ENCODE results near the gene ZNF839.
"Not testable (repeated sequence)": the region's sequence is repeated elsewhere in the genome, so short reads cannot be mapped to it uniquely, and the experiment has no call there.

ZNF839 gene

GRCh38 chr14:102295270-102295669, 24.3 kb upstream of the ZNF839 start:
- Mint-ChIP-seq H3K4me1 (ENCODE audit: low read depth) (no peaks in the 10 kb centered on the region), H3K27ac (no peak overlapping the region), H3K36me3 (ENCODE audit: low read depth) (no peaks in the 10 kb centered on the region), H3K4me3 (no peak overlapping the region), H3K9me3 (no peaks in the 10 kb centered on the region), H3K27me3 (ENCODE audit: low read depth) (peaks cover 6% of the 10 kb centered on the region)

DNA sequence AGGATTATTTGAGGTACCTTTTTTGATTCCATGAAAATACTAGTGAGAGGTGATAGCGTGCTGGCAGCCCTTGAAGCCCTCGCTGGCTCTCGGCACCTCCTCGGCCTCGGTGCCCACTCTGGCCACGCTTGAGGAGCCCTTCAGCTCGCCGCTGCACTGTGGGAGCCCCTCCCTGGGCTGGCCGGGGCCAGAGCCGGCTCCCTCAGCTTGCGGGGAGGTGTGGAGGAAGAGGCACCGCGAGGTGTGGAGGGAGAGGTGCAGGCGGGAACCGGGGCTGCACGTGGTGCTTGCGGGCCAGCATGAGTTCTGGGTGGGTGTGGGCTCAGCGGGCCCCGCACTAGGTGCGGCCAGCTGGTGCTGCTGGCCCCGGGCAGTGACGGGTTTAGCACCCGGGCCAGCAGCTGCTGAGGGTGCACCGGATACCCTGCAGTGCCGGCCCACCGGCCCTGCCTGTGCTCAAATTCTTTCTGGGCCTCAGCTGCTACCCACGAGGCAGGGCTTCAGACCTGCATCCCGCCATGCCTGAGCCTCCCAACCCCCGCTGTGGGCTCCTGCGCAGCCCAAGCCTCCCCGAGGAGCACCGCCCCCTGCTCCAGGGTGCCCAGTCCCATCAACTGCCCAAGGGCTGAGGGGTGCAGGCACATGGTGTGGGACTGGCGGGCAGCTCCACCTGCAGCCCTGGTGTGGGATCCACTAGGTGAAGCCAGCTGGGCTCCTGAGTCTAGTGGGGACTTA, 21.9 kb upstream of the ZNF839 start:
- Mint-ChIP-seq H3K4me3 (no peak overlapping the region), H3K9me3 (no peaks in the 10 kb centered on the region)

GRCh38 chr14:102298303-102299070, 21.1 kb upstream of the ZNF839 start:
- not testable (repeated sequence) for H3K36me3 Mint-ChIP-seq (ENCODE audit: low read depth); H3K9me3 Mint-ChIP-seq; H3K4me3 Mint-ChIP-seq; H3K27ac Mint-ChIP-seq; H3K4me1 Mint-ChIP-seq (ENCODE audit: low read depth)
- H3K27me3 Mint-ChIP-seq (ENCODE audit: low read depth), result peaks cover 14% of the 10 kb centered on the region

More for the DNA sequence above, 21.9 kb upstream of the ZNF839 start:
- H3K36me3 Mint-ChIP-seq (ENCODE audit: low read depth), result no peaks in the 10 kb centered on the region
- H3K27me3 Mint-ChIP-seq (ENCODE audit: low read depth), result peaks cover 6% of the 10 kb centered on the region
- no peaks in the 10 kb centered on the region for H3K4me1 Mint-ChIP-seq (ENCODE audit: low read depth)
- no peak overlapping the region for H3K27ac Mint-ChIP-seq

- Mint-ChIP-seq H3K4me3 (peak overlapping the region; percentile 41), H3K27me3 (ENCODE audit: low read depth) (peaks cover 21% of the 10 kb centered on the region), H3K27ac (no peak overlapping the region), H3K4me1 (ENCODE audit: low read depth) (peaks cover 5% of the 10 kb centered on the region), H3K36me3 (ENCODE audit: low read depth) (no peaks in the 10 kb centered on the region), H3K9me3 (no peaks in the 10 kb centered on the region)
Observed at GRCh38 chr14:102303664-102304063, 15.9 kb upstream of the ZNF839 start.

GRCh38 chr14:102304611-102305506, 14.7 kb upstream of the ZNF839 start, which contains the start of gene MOK:
MOK (minus strand) TSS chr14:102305164; CDS start chr14:102304968, 196 bp downstream.
- Mint-ChIP-seq H3K27ac (peak within 1 kb of the TSS; percentile 94), H3K4me1 (ENCODE audit: low read depth) (peaks cover 5% of the 10 kb centered on the region), H3K4me3 (peak within 1 kb of the TSS; percentile 95), H3K36me3 (ENCODE audit: low read depth) (no peaks in the 10 kb centered on the region), H3K27me3 (ENCODE audit: low read depth) (peaks cover 21% of the 10 kb centered on the region), H3K9me3 (no peaks in the 10 kb centered on the region)

DNA sequence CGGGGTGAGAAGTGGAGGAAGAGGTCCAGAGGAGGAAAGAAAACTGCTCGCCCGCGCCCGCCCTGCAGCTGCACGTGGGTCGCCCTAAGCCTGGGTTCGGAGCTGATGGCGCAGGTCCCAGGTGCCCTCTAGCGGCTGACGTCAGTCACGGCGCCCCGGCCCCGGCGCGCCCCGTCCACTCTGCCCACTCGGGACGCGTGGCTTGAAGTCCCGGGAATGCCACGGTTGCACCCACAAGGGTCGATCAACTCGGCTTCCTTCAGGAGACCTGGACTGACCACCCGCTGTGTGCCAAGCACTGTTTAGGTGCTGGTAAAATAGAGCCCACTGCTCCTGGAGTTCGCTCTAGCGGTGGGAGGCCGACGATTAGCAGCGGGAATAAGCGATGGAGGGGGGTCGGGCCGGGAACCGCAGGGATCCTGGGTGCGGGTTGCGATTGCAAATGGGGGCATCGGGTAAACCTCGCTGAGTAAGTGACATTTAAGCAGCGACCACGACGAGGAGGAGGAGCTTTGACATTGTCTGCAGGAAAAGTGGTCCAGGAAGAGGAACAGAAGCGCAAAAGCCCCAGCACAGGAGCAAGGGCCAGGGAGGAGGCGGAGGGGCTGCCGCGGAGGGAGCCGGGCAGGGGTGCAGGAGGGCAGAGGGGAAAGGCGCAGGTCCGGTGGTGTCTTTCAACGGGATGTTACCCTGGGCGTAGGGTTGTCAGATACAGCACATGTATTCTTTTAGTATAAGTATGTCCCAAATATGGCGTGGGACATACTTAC, 5.1 kb upstream of the ZNF839 start:
- Mint-ChIP-seq H3K4me1 (ENCODE audit: low read depth) (peaks cover 43% of the 10 kb centered on the region), H3K4me3 (peak overlapping the region; percentile 96), H3K27me3 (ENCODE audit: low read depth) (no peaks in the 10 kb centered on the region), H3K9me3 (no peaks in the 10 kb centered on the region), H3K27ac (peak overlapping the region; percentile 41), H3K36me3 (ENCODE audit: low read depth) (peaks cover 3% of the 10 kb centered on the region)

DNA sequence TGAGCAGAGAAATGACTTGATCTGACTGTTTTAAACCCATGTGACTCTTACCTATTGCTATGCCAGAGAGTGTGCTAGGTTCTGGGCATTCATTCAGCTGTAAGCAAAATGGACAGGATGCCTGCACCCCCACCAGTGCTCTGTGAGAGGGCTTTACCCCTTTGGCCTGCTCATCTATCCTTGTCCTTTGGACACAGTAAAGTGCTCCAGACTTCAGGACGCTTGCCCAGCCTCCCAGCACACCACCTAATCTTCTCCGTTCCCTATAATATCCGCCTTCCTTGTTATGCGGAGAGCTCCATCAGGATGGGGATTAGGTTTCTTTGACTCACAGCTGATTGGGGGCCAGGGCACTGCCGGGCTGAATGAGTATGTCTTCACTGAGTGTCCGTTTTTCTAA, 4.4 kb upstream of the ZNF839 start:
- Mint-ChIP-seq H3K4me1 (ENCODE audit: low read depth) (peaks cover 44% of the 10 kb centered on the region), H3K27me3 (ENCODE audit: low read depth) (no peaks in the 10 kb centered on the region), H3K9me3 (no peaks in the 10 kb centered on the region), H3K27ac (no peak overlapping the region), H3K4me3 (peak overlapping the region; percentile 30), H3K36me3 (ENCODE audit: low read depth) (peaks cover 3% of the 10 kb centered on the region)

DNA sequence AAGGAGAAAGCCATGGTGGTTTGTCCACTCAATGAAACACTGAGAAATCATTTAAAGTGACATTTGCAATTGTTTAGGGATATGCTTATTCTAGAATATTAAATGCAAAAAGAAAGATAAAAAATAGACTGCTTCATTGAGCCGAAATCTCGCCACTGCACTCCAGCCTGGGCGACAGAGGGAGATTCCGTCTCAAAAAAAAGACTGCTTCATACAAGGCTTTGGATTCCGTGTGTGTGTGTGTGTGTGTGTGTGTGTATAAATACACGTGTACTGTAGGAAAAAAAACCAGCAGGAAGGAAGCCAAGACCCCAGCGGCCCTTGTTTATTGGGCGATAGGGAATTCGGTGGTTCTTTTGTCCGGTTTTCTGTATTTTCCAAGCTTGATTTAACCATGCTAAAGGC, 3.2 kb upstream of the ZNF839 start:
- Mint-ChIP-seq H3K27me3 (ENCODE audit: low read depth) (no peaks in the 10 kb centered on the region), H3K27ac (peak overlapping the region; percentile 88), H3K4me1 (ENCODE audit: low read depth) (peaks cover 49% of the 10 kb centered on the region), H3K36me3 (ENCODE audit: low read depth) (peaks cover 3% of the 10 kb centered on the region), H3K4me3 (peak overlapping the region; percentile 96), H3K9me3 (no peaks in the 10 kb centered on the region)

DNA sequence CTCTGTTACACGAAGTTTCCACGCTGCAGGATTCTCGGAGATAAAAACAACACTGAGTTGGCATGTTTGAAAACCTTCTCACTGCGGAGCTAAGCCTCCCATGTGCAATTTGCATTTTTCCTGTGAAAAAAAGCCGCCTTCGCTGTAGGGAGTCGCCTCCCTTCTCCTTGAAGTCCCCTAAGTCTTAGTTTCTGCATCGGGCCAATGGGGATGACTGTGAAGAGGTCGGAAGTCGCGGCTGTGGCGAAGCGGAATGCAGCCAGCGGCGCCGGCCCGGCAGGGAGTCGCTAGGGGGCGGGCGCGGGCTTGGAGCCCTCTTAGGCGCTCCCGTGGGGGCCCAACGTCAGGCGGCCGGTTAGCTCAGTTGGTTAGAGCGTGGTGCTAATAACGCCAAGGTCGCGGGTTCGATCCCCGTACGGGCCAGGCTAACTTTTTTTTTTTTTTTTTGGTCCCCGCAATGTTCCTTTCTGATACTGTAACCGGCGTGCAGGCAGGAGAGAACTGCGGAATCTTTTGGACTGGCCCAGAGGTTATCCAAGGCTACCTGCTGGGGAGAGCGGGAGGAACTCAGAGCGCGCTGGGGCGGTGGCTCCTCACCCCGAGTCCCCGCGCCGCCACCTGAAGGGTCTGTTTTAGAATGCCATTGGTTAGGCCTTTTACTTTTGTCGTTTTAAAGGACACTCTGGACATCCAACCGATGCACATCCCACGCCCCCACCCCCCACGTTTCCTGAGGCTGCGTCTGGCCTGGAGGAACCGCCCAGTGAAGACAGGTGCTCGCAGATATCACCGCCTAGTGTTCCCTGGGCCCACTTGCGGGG, 2.6 kb upstream of the ZNF839 start:
- Mint-ChIP-seq H3K36me3 (ENCODE audit: low read depth) (peaks cover 3% of the 10 kb centered on the region), H3K27ac (peak overlapping the region; percentile 88), H3K9me3 (no peaks in the 10 kb centered on the region), H3K27me3 (ENCODE audit: low read depth) (no peaks in the 10 kb centered on the region), H3K4me1 (ENCODE audit: low read depth) (peaks cover 53% of the 10 kb centered on the region), H3K4me3 (peak overlapping the region; percentile 96)

DNA sequence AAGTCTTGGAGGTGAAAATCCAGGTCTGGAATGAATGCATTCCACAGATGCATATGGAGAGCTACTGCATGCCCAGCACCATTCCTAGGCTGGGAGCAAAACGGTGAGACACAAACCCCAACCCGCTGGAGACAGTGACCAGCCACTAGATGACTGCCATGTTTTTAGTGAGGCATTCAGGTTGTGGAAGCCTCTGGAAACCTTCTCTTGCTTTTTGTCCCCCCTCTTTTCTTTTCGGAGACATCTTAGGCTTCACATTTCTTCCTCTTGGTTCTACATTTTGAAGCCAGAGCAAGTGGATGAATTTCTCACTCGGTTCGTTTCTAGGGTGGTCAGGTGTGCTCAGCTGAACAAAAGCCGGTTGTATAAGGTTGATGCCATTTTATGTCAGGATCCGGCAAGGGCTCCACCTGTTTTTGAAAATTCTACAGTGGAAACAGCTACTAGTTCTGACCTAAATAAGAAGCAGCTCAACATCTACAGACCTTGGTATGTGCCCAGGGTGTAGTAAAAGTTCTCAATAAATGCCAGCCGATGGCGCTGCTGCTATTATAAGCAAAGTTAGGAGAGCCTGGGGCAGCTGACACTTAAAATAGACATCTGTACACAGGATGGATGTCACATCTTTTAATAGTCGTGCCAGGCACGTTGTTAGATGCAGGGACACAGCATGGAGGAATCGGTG, 1.8 kb upstream of the ZNF839 start:
- H3K27ac Mint-ChIP-seq, result peak overlapping the region; percentile 97
- H3K4me1 Mint-ChIP-seq (ENCODE audit: low read depth), result peaks cover 55% of the 10 kb centered on the region
- H3K9me3 Mint-ChIP-seq, result no peaks in the 10 kb centered on the region
- H3K27me3 Mint-ChIP-seq (ENCODE audit: low read depth), result no peaks in the 10 kb centered on the region
- peak overlapping the region; percentile 96 for H3K4me3 Mint-ChIP-seq
- peaks cover 3% of the 10 kb centered on the region for H3K36me3 Mint-ChIP-seq (ENCODE audit: low read depth)

DNA sequence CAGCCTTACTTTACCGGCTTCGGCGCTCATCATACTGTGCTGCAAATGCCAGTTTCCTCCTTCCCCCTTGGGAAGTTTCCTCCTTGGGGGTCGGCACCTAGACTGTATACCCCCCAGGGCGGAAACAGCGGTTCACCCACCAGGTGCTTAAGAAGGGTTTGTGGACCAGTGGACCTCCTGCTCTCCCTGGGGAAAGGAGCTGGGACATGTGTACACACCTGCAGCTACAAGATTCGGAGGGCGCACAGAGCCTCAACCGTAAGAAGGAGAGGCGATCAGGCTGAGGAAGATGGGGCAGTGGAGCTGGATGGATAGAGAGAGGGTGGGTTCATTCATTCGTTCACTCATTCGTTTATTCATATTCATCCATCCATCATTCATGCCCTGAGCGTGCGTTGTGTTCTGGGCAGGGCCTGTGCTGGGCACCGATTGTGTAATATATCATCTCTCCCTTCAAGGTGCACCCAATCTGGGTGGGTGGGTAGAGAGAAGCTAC, 717 bp upstream of the ZNF839 start:
- Mint-ChIP-seq H3K4me3 (peak overlapping the region; percentile 96), H3K27ac (peak overlapping the region; percentile 97), H3K27me3 (ENCODE audit: low read depth) (no peaks in the 10 kb centered on the region), H3K4me1 (ENCODE audit: low read depth) (peaks cover 54% of the 10 kb centered on the region), H3K9me3 (no peaks in the 10 kb centered on the region), H3K36me3 (ENCODE audit: low read depth) (peaks cover 3% of the 10 kb centered on the region)

GRCh38 chr14:102320033-102320660, 601 bp downstream of the ZNF839 start:
- Mint-ChIP-seq H3K4me3 (peak overlapping the region; percentile 89), H3K27ac (peak overlapping the region; percentile 90), H3K4me1 (ENCODE audit: low read depth) (peaks cover 43% of the 10 kb centered on the region), H3K27me3 (ENCODE audit: low read depth) (no peaks in the 10 kb centered on the region), H3K36me3 (ENCODE audit: low read depth) (peaks cover 3% of the 10 kb centered on the region), H3K9me3 (no peaks in the 10 kb centered on the region)

Measured in T-helper 1 cell treated with Interleukin-12 subunit alpha and Interleukin-12 subunit beta and Interleukin-4 antibody, amounts not matched to agents 30 μg/mL and 1 μg/mL, for 36 hours (primary cell).